ENCODE measurements around the gene PRSS38. TPM values are rescaled to one million over a fixed set of nuclear protein-coding genes. Genes with fewer than 3 reads are reported as not detected.

Gene PRSS38
- not detected for total RNA-seq

- intact Hi-C loops (cut with DNase I): no loop called here
- H3K9me3 ChIP-seq: peaks cover 0 to 5% of the 10 kb centered on the region in 2 donors
- H3K27ac ChIP-seq: no peak within 1 kb of the TSS
- H3K4me1 ChIP-seq: no peaks in the 10 kb centered on the region
- DNase-seq (ENCODE audit: low spot score in 2 of 2): no peak
- no peaks in the 10 kb centered on the region for H3K27me3 ChIP-seq
- no peak within 1 kb of the TSS for H3K4me3 ChIP-seq
- no peak for TF ChIP-seq CTCF (IDR thresholded peaks at IDR 0.05)
- H3K36me3 ChIP-seq: no peaks in the 10 kb centered on the region
Observed at GRCh38 chr1:227815468-227816409, at the start of gene PRSS38. TSS of gene PRSS38 (plus strand) at chr1:227815675. CDS start at chr1:227815717, 42 bp downstream.

GRCh38 chr1:227766015-227766634 is 49.4 kb upstream of the PRSS38 start:
- H3K4me1 ChIP-seq: peaks cover 0 to 3% of the 10 kb centered on the region in 2 donors
- no peaks in the 10 kb centered on the region for H3K27me3 ChIP-seq
- DNase-seq (ENCODE audit: low spot score in 2 of 2): no peak
- intact Hi-C loops (cut with DNase I): no loop called here
- H3K36me3 ChIP-seq: peaks cover 28 to 50% of the 10 kb centered on the region in 2 donors
- H3K27ac ChIP-seq: no peak overlapping the region
- no peak overlapping the region for H3K4me3 ChIP-seq
- no peak for TF ChIP-seq CTCF (IDR thresholded peaks at IDR 0.05)
- H3K9me3 ChIP-seq: no peaks in the 10 kb centered on the region

GRCh38 chr1:227766653-227767277 is 48.7 kb upstream of the PRSS38 start:
- no peak for DNase-seq (ENCODE audit: low spot score in 2 of 2)
- intact Hi-C loops (cut with DNase I): no loop called here
- H3K9me3 ChIP-seq: no peaks in the 10 kb centered on the region

GRCh38 chr1:227767401-227768124 is 47.9 kb upstream of the PRSS38 start:
- Histone ChIP-seq H3K36me3 (peaks cover 28 to 51% of the 10 kb centered on the region in 2 donors), H3K27me3 (no peaks in the 10 kb centered on the region), H3K4me3 (no peak overlapping the region), H3K4me1 (peaks cover 0 to 3% of the 10 kb centered on the region in 2 donors), H3K27ac (no peak overlapping the region), H3K9me3 (no peaks in the 10 kb centered on the region)
- no peak for TF ChIP-seq CTCF (IDR thresholded peaks at IDR 0.05)
- intact Hi-C loops (cut with DNase I): no loop called here
- DNase-seq (ENCODE audit: low spot score in 2 of 2): no peak

More at GRCh38 chr1:227766653-227767277, 48.7 kb upstream of the PRSS38 start:
- H3K4me1 ChIP-seq: peaks cover 0 to 3% of the 10 kb centered on the region in 2 donors
- H3K27me3 ChIP-seq: no peaks in the 10 kb centered on the region
- H3K4me3 ChIP-seq: no peak overlapping the region
- H3K36me3 ChIP-seq: peaks cover 28 to 51% of the 10 kb centered on the region in 2 donors
- H3K27ac ChIP-seq: no peak overlapping the region
- no peak for TF ChIP-seq CTCF (IDR thresholded peaks at IDR 0.05)

GRCh38 chr1:227768125-227768439 is 47.4 kb upstream of the PRSS38 start:
- H3K9me3 ChIP-seq: no peaks in the 10 kb centered on the region
- no peak for TF ChIP-seq CTCF (IDR thresholded peaks at IDR 0.05)
- no peaks in the 10 kb centered on the region for H3K4me1 ChIP-seq
- no peak overlapping the region for H3K27ac ChIP-seq
- H3K36me3 ChIP-seq: peaks cover 28 to 51% of the 10 kb centered on the region in 2 donors
- intact Hi-C loops (cut with DNase I): no loop called here
- no peaks in the 10 kb centered on the region for H3K27me3 ChIP-seq
- DNase-seq (ENCODE audit: low spot score in 2 of 2): no peak
- H3K4me3 ChIP-seq: no peak overlapping the region
